Measurements from ENCODE around the gene GRIK5.

The GRIK5 gene

GRCh38 chr19:42064432-42064831, 5.6 kb downstream of the GRIK5 start:
- H3K4me3 ChIP-seq (replicated peaks; ENCODE audit: low read depth, low read length) = no peak overlapping the region
- TF ChIP-seq CTCF (IDR thresholded peaks at IDR 0.05; ENCODE audit: low read length, missing control alignments) = no peak
- no peak for DNase-seq (ENCODE audit: low read depth)

GRCh38 chr19:42062381-42062780, 7.6 kb downstream of the GRIK5 start:
- TF ChIP-seq CTCF (IDR thresholded peaks at IDR 0.05; ENCODE audit: low read length, missing control alignments) = no peak
- no peak for DNase-seq (ENCODE audit: low read depth)

GRCh38 chr19:42060117-42060516, 9.9 kb downstream of the GRIK5 start:
- no peak for TF ChIP-seq CTCF (IDR thresholded peaks at IDR 0.05; ENCODE audit: low read length, missing control alignments)
- DNase-seq (ENCODE audit: low read depth) = no peak
- H3K4me3 ChIP-seq (replicated peaks; ENCODE audit: low read depth, low read length) = no peak overlapping the region

More at GRCh38 chr19:42062381-42062780, 7.6 kb downstream of the GRIK5 start:
- H3K4me3 ChIP-seq (replicated peaks; ENCODE audit: low read depth, low read length) = no peak overlapping the region

- H3K4me3 ChIP-seq (replicated peaks; ENCODE audit: low read depth, low read length) = no peak overlapping the region
- TF ChIP-seq CTCF (IDR thresholded peaks at IDR 0.05; ENCODE audit: low read length, missing control alignments) = no peak
- DNase-seq (ENCODE audit: low read depth) = no peak
These were observed 10.8 kb downstream of the GRIK5 start for GRCh38 chr19:42059196-42059595.

- DNase-seq (ENCODE audit: low read depth) = no peak
- no peak for TF ChIP-seq CTCF (IDR thresholded peaks at IDR 0.05; ENCODE audit: low read length, missing control alignments)
- H3K4me3 ChIP-seq (replicated peaks; ENCODE audit: low read depth, low read length) = no peak overlapping the region
These were observed 12.2 kb downstream of the GRIK5 start for GRCh38 chr19:42057846-42058245.

GRCh38 chr19:42054205-42054604, 15.8 kb downstream of the GRIK5 start:
- no peak overlapping the region for H3K4me3 ChIP-seq (replicated peaks; ENCODE audit: low read depth, low read length)
- no peak for DNase-seq (ENCODE audit: low read depth)
- no peak for TF ChIP-seq CTCF (IDR thresholded peaks at IDR 0.05; ENCODE audit: low read length, missing control alignments)

GRCh38 chr19:42053037-42053935, 16.7 kb downstream of the GRIK5 start:
- TF ChIP-seq CTCF (IDR thresholded peaks at IDR 0.05; ENCODE audit: low read length, missing control alignments) = no peak
- no peak overlapping the region for H3K4me3 ChIP-seq (replicated peaks; ENCODE audit: low read depth, low read length)
- no peak for DNase-seq (ENCODE audit: low read depth)

Measured in fibroblast of pulmonary artery (primary cell).